Activated CD4-positive, alpha-beta T cell treated with anti-CD3 and anti-CD28 coated beads for 36 hours (primary cell): Measurements from ENCODE around the gene CPLX3. TPM values are rescaled to one million over a fixed set of nuclear protein-coding genes. Genes with fewer than 3 reads are reported as not detected.

Experiments used
- ATAC-seq: fragments of 200-7000 bp; cut with Tn5 transposase; one replicate; pipeline ENCODE4 v1.10.0; 2021; ENCODE audit warnings: mild to moderate bottlenecking, moderate library complexity
- CTCF ChIA-PET: fragments of 350-600 bp; sonication (Branson Sonifier 250); formaldehyde crosslinking; loops from one replicate; lab custom pipeline; 2021; ENCODE audit warnings: antibody characterized with exemption; lab: Charles Lee
- POLR2A ChIA-PET: fragments of 350-600 bp; sonication (Branson Sonifier 250); formaldehyde crosslinking; loops from one replicate; lab custom pipeline; 2021; ENCODE audit warnings: antibody characterized with exemption, inconsistent platforms; lab: Charles Lee
- DNase-seq: peaks from one replicate; pipeline ENCODE4 v3.0.0-alpha.2; 2020
- H3K27ac Mint-ChIP-seq: one replicate; pipeline ENCODE4 v1.8.0; 2021; ENCODE audit warnings: mixed read lengths
- H3K27me3 Mint-ChIP-seq: one replicate; pipeline ENCODE4 v1.8.0; 2021; ENCODE audit warnings: mixed read lengths
- H3K36me3 Mint-ChIP-seq: one replicate; pipeline ENCODE4 v1.8.0; 2021; ENCODE audit warnings: low read depth, mixed read lengths
- H3K4me1 Mint-ChIP-seq: one replicate; pipeline ENCODE4 v1.8.0; 2021; ENCODE audit warnings: mixed read lengths
- H3K4me3 Mint-ChIP-seq: one replicate; pipeline ENCODE4 v1.8.0; 2021; ENCODE audit warnings: mild to moderate bottlenecking, moderate library complexity, mixed read lengths
- H3K9me3 Mint-ChIP-seq: one replicate; pipeline ENCODE4 v1.8.0; 2021; ENCODE audit warnings: low read depth, mixed read lengths
- intact Hi-C, 2 experiments: fragments of 100-400 bp; cut with DNase I in 1 of 2; cut with micrococcal nuclease in 1 of 2; formaldehyde crosslinking; loops; one replicate each; pipeline versions ENCODE4 v1.14.2 to v1.15.1; 2022 to 2024; cut with DNase I, micrococcal nuclease
- total RNA-seq, 2 experiments: library from RNA; stranded (reverse); gene quantifications; one replicate each; pipeline ENCODE4 v1.2.3, GENCODE V29; 2021

Gene CPLX3
- total RNA-seq, 2 experiments from 2014 or later: 0.11 TPM; not detected in 1

- Mint-ChIP-seq H3K4me3 (peak overlapping the region; percentile 89), H3K27ac (peak overlapping the region; percentile 88), H3K4me1 (peaks cover 87% of the 10 kb centered on the region), H3K27me3 (no peaks in the 10 kb centered on the region), H3K36me3 (peaks cover 58% of the 10 kb centered on the region), H3K9me3 (no peaks in the 10 kb centered on the region)
- ATAC-seq (no peak), DNase-seq (no peak)
- CTCF ChIA-PET: interaction anchor here (0.6 to 22.1 kb wide), 11 partner anchors 13 to 745 kb away, joined by 3 to 743 read pairs (median 4); partner anchors contain the start of genes CSK and LMAN1L
- POLR2A ChIA-PET: interaction anchor here (0.6 to 3.2 kb wide), 4 partner anchors 9 to 91 kb away, joined by 5 to 26 read pairs (median 12); partner anchors contain the start of gene CSK
- intact Hi-C loops: loop anchor here in 1 of 2 experiments (1.0 kb wide), 1 partner anchor 21 kb away; no protein-coding TSS in a partner anchor
These were observed 34.0 kb upstream of the CPLX3 start for GRCh38 chr15:74792227-74793016.

GRCh38 chr15:74793135-74794028, 33.0 kb upstream of the CPLX3 start:
- Mint-ChIP-seq H3K27me3 (no peaks in the 10 kb centered on the region), H3K4me1 (peaks cover 86% of the 10 kb centered on the region), H3K36me3 (peaks cover 54% of the 10 kb centered on the region), H3K9me3 (no peaks in the 10 kb centered on the region), H3K4me3 (no peak overlapping the region), H3K27ac (peak overlapping the region; percentile 88)
- ATAC-seq (peak; percentile 24), DNase-seq (peak; percentile 86)
- intact Hi-C loops: loop anchor here in 1 of 2 experiments (1.0 kb wide), 1 partner anchor 22 kb away; no protein-coding TSS in a partner anchor
- POLR2A ChIA-PET: interaction anchor here (0.6 to 3.2 kb wide), 6 partner anchors 10 to 113 kb away, joined by 3 to 26 read pairs (median 6); partner anchors contain the start of gene CSK
- CTCF ChIA-PET: interaction anchor here (0.5 to 22.1 kb wide), 24 partner anchors 12 to 419 kb away, joined by 3 to 743 read pairs (median 4); partner anchors contain the start of genes CSK and LMAN1L

- peaks cover 88% of the 10 kb centered on the region for H3K4me1 Mint-ChIP-seq
These were observed 32.0 kb upstream of the CPLX3 start for GRCh38 chr15:74794248-74794969.

GRCh38 chr15:74794970-74795349, 31.5 kb upstream of the CPLX3 start:
- no peaks in the 10 kb centered on the region for H3K9me3 Mint-ChIP-seq
- ATAC-seq: peak; percentile 7
- DNase-seq: peak; percentile 49
- peaks cover 88% of the 10 kb centered on the region for H3K4me1 Mint-ChIP-seq
- H3K27ac Mint-ChIP-seq: peak overlapping the region; percentile 92
- ChIA-PET POLR2A (interaction anchor here (1.6 to 3.2 kb wide), 3 partner anchors 11 to 17 kb away, joined by 6 to 26 read pairs (median 20); partner anchors contain the start of gene CSK), CTCF (interaction anchor here (0.5 to 22.1 kb wide), 7 partner anchors 8 to 167 kb away, joined by 3 to 743 read pairs (median 3); partner anchors contain the start of genes CSK and ULK3)
- intact Hi-C loops: no loop called here
- peak overlapping the region; percentile 16 for H3K4me3 Mint-ChIP-seq
- H3K27me3 Mint-ChIP-seq: no peaks in the 10 kb centered on the region
- peaks cover 53% of the 10 kb centered on the region for H3K36me3 Mint-ChIP-seq

More at GRCh38 chr15:74794248-74794969, 32.0 kb upstream of the CPLX3 start:
- H3K4me3 Mint-ChIP-seq: peak overlapping the region; percentile 16
- ATAC-seq (peak; percentile 51), DNase-seq (peak; percentile 49)
- ChIA-PET CTCF (interaction anchor here (0.5 to 22.1 kb wide), 15 partner anchors 14 to 254 kb away, joined by 3 to 743 read pairs (median 3); partner anchors contain the start of gene CSK), POLR2A (interaction anchor here (0.8 to 3.2 kb wide), 4 partner anchors 11 to 112 kb away, joined by 3 to 26 read pairs (median 13); partner anchors contain the start of gene CSK)
- peak overlapping the region; percentile 92 for H3K27ac Mint-ChIP-seq
- no peaks in the 10 kb centered on the region for H3K9me3 Mint-ChIP-seq
- H3K27me3 Mint-ChIP-seq: no peaks in the 10 kb centered on the region
- intact Hi-C loops: no loop called here
- H3K36me3 Mint-ChIP-seq: peaks cover 53% of the 10 kb centered on the region

DNA sequence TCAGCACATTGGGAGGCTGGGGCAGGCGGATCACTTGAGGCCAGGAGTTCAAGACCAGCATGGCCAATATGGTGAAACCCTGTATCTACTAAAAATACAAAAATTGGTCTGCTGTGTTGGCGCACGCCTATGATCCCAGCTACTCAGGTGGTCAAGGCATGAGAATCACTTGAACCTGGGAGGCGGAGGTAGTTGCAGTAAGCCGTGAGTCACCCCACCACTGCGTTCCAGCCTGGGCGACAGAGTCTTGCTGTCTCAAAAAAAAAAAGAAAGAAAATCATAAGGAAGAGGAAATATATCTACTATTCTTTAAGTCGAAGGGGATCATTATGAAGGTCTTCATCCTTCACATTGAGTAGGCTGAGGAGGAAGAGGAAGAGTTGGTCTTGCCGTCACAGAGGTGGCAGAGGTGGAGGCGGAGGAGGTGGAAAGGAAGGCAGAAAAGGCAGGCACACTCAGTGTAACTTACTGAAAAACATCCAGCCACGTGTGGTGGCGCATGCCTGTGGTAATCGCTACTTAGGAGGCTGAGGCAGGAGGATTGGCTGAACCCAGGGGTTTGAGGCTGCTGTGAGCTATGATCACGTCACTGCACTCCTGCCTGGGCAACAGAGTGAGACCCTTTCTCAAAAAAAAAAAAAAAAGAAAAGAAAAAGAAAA, 30.3 kb upstream of the CPLX3 start:
- intact Hi-C loops: loop anchor here (1.0 kb wide), 1 partner anchor 8 kb away; no protein-coding TSS in a partner anchor
- ChIA-PET CTCF (interaction anchor here (0.6 to 22.1 kb wide), 6 partner anchors 9 to 404 kb away, joined by 3 to 743 read pairs (median 4); partner anchors contain the start of genes CSK and ULK3), POLR2A (no interaction called here)
- Mint-ChIP-seq H3K27me3 (no peaks in the 10 kb centered on the region), H3K4me1 (peaks cover 81% of the 10 kb centered on the region), H3K36me3 (peaks cover 55% of the 10 kb centered on the region), H3K9me3 (no peaks in the 10 kb centered on the region), H3K4me3 (peak overlapping the region; percentile 36), H3K27ac (peak overlapping the region; percentile 92)
- ATAC-seq (peak; percentile 38), DNase-seq (peak; percentile 79)

- no peak for DNase-seq
- intact Hi-C loops: no loop called here
- Mint-ChIP-seq H3K27me3 (no peaks in the 10 kb centered on the region), H3K27ac (peak overlapping the region; percentile 80), H3K9me3 (no peaks in the 10 kb centered on the region), H3K4me3 (no peak overlapping the region), H3K4me1 (peaks cover 56% of the 10 kb centered on the region), H3K36me3 (peaks cover 57% of the 10 kb centered on the region)
- ATAC-seq: no peak
- CTCF ChIA-PET: interaction anchor here (0.5 to 22.1 kb wide), 20 partner anchors 9 to 225 kb away, joined by 3 to 743 read pairs (median 6); partner anchors contain the start of genes CSK and PPCDC
- POLR2A ChIA-PET: interaction anchor here (1.0 to 1.9 kb wide), 3 partner anchors 19 to 28 kb away, joined by 3 to 5 read pairs (median 5); no protein-coding TSS in a partner anchor
These were observed 27.8 kb upstream of the CPLX3 start for GRCh38 chr15:74798388-74799254.

GRCh38 chr15:74799255-74799855, 27.1 kb upstream of the CPLX3 start:
- Mint-ChIP-seq H3K36me3 (peaks cover 63% of the 10 kb centered on the region), H3K27me3 (no peaks in the 10 kb centered on the region), H3K4me3 (no peak overlapping the region), H3K27ac (peak overlapping the region; percentile 80), H3K9me3 (no peaks in the 10 kb centered on the region), H3K4me1 (peaks cover 51% of the 10 kb centered on the region)
- DNase-seq (peak; percentile 68), ATAC-seq (peak; percentile 8)
- intact Hi-C loops: no loop called here
- CTCF ChIA-PET: interaction anchor here (0.5 to 6.1 kb wide), 21 partner anchors 9 to 188 kb away, joined by 3 to 93 read pairs (median 4); partner anchors contain the start of genes CSK, LMAN1L and ULK3
- POLR2A ChIA-PET: interaction anchor here (1.0 to 1.9 kb wide), 4 partner anchors 9 to 28 kb away, joined by 3 to 5 read pairs (median 4); no protein-coding TSS in a partner anchor

GRCh38 chr15:74799856-74800558, 26.4 kb upstream of the CPLX3 start:
- intact Hi-C loops: loop anchor here (1.0 to 5.0 kb wide), 4 partner anchors 17 to 42 kb away; partner anchors contain the start of genes CSK (in 1 of the 2) and ULK3 (in 1 of the 2)
- peaks cover 44% of the 10 kb centered on the region for H3K4me1 Mint-ChIP-seq
- no peaks in the 10 kb centered on the region for H3K27me3 Mint-ChIP-seq
- peak overlapping the region; percentile 80 for H3K27ac Mint-ChIP-seq
- ATAC-seq: peak; percentile 87
- no peaks in the 10 kb centered on the region for H3K9me3 Mint-ChIP-seq
- H3K36me3 Mint-ChIP-seq: peaks cover 63% of the 10 kb centered on the region
- DNase-seq: peak; percentile 93
- POLR2A ChIA-PET: interaction anchor here (1.0 to 1.9 kb wide), 4 partner anchors 10 to 29 kb away, joined by 3 to 5 read pairs (median 4); no protein-coding TSS in a partner anchor
- H3K4me3 Mint-ChIP-seq: no peak overlapping the region
- CTCF ChIA-PET: interaction anchor here (0.6 to 6.1 kb wide), 20 partner anchors 10 to 178 kb away, joined by 3 to 93 read pairs (median 4); partner anchors contain the start of genes CSK, LMAN1L and ULK3
